A549 (cell line): ENCODE data around the gene MAP10. TPM values are rescaled to one million over a fixed set of nuclear protein-coding genes. Genes with fewer than 3 reads are reported as not detected.
A peak's percentile ranks its signal among the peaks of the same experiment; 100 is the strongest.

Experiments
- ATAC-seq, 2 experiments: fragments of 200-7000 bp in 1 of 2; fragments of >200 bp in 1 of 2; cut with Nextera tagmentation in 1 of 2; cut with Tn5 transposase in 1 of 2; 3 replicates each; pipeline versions ENCODE4 v1.8.0 to v1.9.1; 2018 to 2020; ENCODE audit warnings: mild to moderate bottlenecking in 1 of 2, moderate library complexity in 1 of 2
- CTCF ChIA-PET: fragments of 300-600 bp; sonication (Branson Sonifier 250); formaldehyde crosslinking; extraction: SDS; loops from one replicate; lab custom pipeline; 2021; ENCODE audit warnings: antibody characterized with exemption, inconsistent platforms; lab: Yijun Ruan, JAX
- POLR2A ChIA-PET: fragments of 350-600 bp; formaldehyde crosslinking; extraction: SDS; loops from one replicate; lab custom pipeline; 2021; ENCODE audit warnings: antibody characterized with exemption, inconsistent platforms; lab: Yijun Ruan, JAX
- DNase-seq, 2 experiments: peaks; one replicate each; pipeline versions ENCODE4 v3.0.0 to v3.0.0-alpha.2; 2011 to 2016; ENCODE audit warnings: low read depth in 1 of 2, low spot score in 1 of 2
- FAIRE-seq: peaks from 2 replicates; lab custom pipeline; 2011; peaks lifted over from hg19 to GRCh38; lab: Jason Lieb, UNC
- H3K27ac ChIP-seq, 2 experiments: fragments of >200 bp; sonication (Bioruptor Twin); formaldehyde crosslinking; 3 replicates each; pipeline ENCODE4 v1.5.1; 2016 to 2017
- H3K4me1 ChIP-seq: fragments of >200 bp; sonication (Bioruptor Twin); formaldehyde crosslinking; 3 replicates; pipeline ENCODE4 v1.6.1; 2016
- H3K4me2 ChIP-seq: fragments of >200 bp; sonication (Bioruptor Twin); formaldehyde crosslinking; 3 replicates; pipeline ENCODE4 v1.6.1; 2016
- H3K4me3 ChIP-seq: fragments of >200 bp; sonication (Bioruptor Twin); formaldehyde crosslinking; 3 replicates; pipeline ENCODE4 v1.5.1; 2016
- H3K9me3 ChIP-seq: fragments of >200 bp; sonication (Bioruptor Twin); formaldehyde crosslinking; 3 replicates; pipeline ENCODE4 v1.6.1; 2016
- CBX8 ChIP-seq: fragments of 200-600 bp; sonication (generic); IDR thresholded peaks from 2 replicates; pipeline ENCODE4 v1.6.1; 2016
- CEBPB ChIP-seq, 2 experiments: fragments of >200 bp in 1 of 2; sonication (Bioruptor Twin) in 1 of 2; formaldehyde crosslinking in 1 of 2; IDR thresholded peaks; 2 replicates each; pipeline ENCODE4 v1.6.1; 2012 to 2016
- CHD2 ChIP-seq: fragments of 150-350 bp; IDR thresholded peaks from 2 replicates; pipeline ENCODE4 v1.6.1; 2014; ENCODE audit warnings: low read length; ENCODE audit not compliant: partially characterized antibody
- CTCF ChIP-seq: fragments of >200 bp; sonication (Bioruptor Twin); formaldehyde crosslinking; IDR thresholded peaks from 3 replicates; pipeline ENCODE4 v1.5.1; 2016
- EP300 ChIP-seq, 2 experiments: fragments of >200 bp; sonication (Bioruptor Twin); formaldehyde crosslinking; IDR thresholded peaks; 2 replicates in 1 of 2; 3 replicates in 1 of 2; pipeline ENCODE4 v1.6.1; 2016 to 2017
- FOSB ChIP-seq: fragments of 250-450 bp; sonication (Bioruptor Pico); IDR thresholded peaks from 2 replicates; pipeline ENCODE4 v1.5.0; 2020; ENCODE audit warnings: mild to moderate bottlenecking, moderate library complexity
- FOXS1 ChIP-seq: fragments of 250-450 bp; sonication (Bioruptor Pico); IDR thresholded peaks from 2 replicates; pipeline ENCODE4 v1.5.0; 2020; ENCODE audit warnings: mild to moderate bottlenecking, moderate library complexity
- HES2 ChIP-seq: fragments of >200 bp; sonication (Bioruptor Twin); formaldehyde crosslinking; IDR thresholded peaks from 2 replicates; pipeline ENCODE4 v1.6.1; 2016
- HEYL ChIP-seq: fragments of 250-450 bp; sonication (Bioruptor Pico); IDR thresholded peaks from 2 replicates; pipeline ENCODE4 v1.8.0; 2021; ENCODE audit warnings: mild to moderate bottlenecking, moderate library complexity
- HMGXB4 ChIP-seq: fragments of 250-450 bp; sonication (Bioruptor Pico); IDR thresholded peaks from 2 replicates; pipeline ENCODE4 v1.5.0; 2021; ENCODE audit warnings: mild to moderate bottlenecking, moderate library complexity, borderline replicate concordance
- HOXB13 ChIP-seq: fragments of 250-450 bp; sonication (Bioruptor Pico); IDR thresholded peaks from 2 replicates; pipeline ENCODE4 v1.5.0; 2020; ENCODE audit warnings: low read depth, mild to moderate bottlenecking, moderate library complexity
- HOXB5 ChIP-seq: fragments of 250-450 bp; sonication (Bioruptor Pico); IDR thresholded peaks from 2 replicates; pipeline ENCODE4 v1.5.0; 2020; ENCODE audit warnings: mild to moderate bottlenecking, moderate library complexity
- JUN ChIP-seq, 2 experiments: fragments of >200 bp; sonication (Bioruptor Twin); formaldehyde crosslinking; IDR thresholded peaks; 2 replicates in 1 of 2; 3 replicates in 1 of 2; pipeline ENCODE4 v1.6.1; 2016 to 2017
- JUNB ChIP-seq: fragments of >200 bp; sonication (Bioruptor Twin); formaldehyde crosslinking; IDR thresholded peaks from 2 replicates; pipeline ENCODE4 v1.6.1; 2016
- MYC ChIP-seq: IDR thresholded peaks from 2 replicates; pipeline ENCODE4 v1.6.1; 2012; ENCODE audit warnings: mild to moderate bottlenecking, inconsistent platforms, low read length, improper control_type of control experiment, borderline replicate concordance
- NFE2L2 ChIP-seq: fragments of 150-350 bp; conservative IDR thresholded peaks from 2 replicates; pipeline ENCODE4 v1.6.1; 2014; ENCODE audit warnings: low read length
- POLR2A ChIP-seq: IDR thresholded peaks from 2 replicates; pipeline ENCODE4 v1.6.1; 2012; ENCODE audit warnings: mild to moderate bottlenecking, low read length
- POLR2AphosphoS2 ChIP-seq: conservative IDR thresholded peaks from 2 replicates; pipeline ENCODE4 v1.6.1; 2012; ENCODE audit warnings: low read length, improper control_type of control experiment, inconsistent platforms
- RAD21 ChIP-seq, 2 experiments: fragments of >200 bp in 1 of 2; sonication (Bioruptor Twin) in 1 of 2; formaldehyde crosslinking in 1 of 2; IDR thresholded peaks in 1 of 2; conservative IDR thresholded peaks in 1 of 2; 2 replicates in 1 of 2; 3 replicates in 1 of 2; pipeline ENCODE4 v1.6.1; 2012 to 2018; ENCODE audit warnings: inconsistent platforms in 1 of 2
- RARB ChIP-seq: fragments of 250-450 bp; sonication (Bioruptor Pico); IDR thresholded peaks from 2 replicates; pipeline ENCODE4 v1.8.0; 2021; ENCODE audit warnings: mild to moderate bottlenecking, moderate library complexity
- REST ChIP-seq: fragments of 200-600 bp; sonication (generic); IDR thresholded peaks from 2 replicates; pipeline ENCODE4 v1.6.1; 2016; ENCODE audit warnings: antibody characterized with exemption, mild to moderate bottlenecking, moderate library complexity
- RNF2 ChIP-seq: fragments of 200-600 bp; sonication (generic); IDR thresholded peaks from 2 replicates; pipeline ENCODE4 v1.6.1; 2016; ENCODE audit warnings: low read depth, mild to moderate bottlenecking, antibody characterized with exemption, moderate library complexity, borderline replicate concordance
- TFCP2L1 ChIP-seq: fragments of 250-450 bp; sonication (Bioruptor Pico); IDR thresholded peaks from 2 replicates; pipeline ENCODE4 v1.5.0; 2021; ENCODE audit warnings: mild to moderate bottlenecking
- ZC3H11A ChIP-seq: fragments of 450-650 bp; IDR thresholded peaks from 2 replicates; pipeline ENCODE4 v1.6.1; 2014; ENCODE audit warnings: antibody characterized with exemption, mild to moderate bottlenecking
- ZSCAN20 ChIP-seq: fragments of 250-450 bp; sonication (Bioruptor Pico); IDR thresholded peaks from 2 replicates; pipeline ENCODE4 v1.8.0; 2022; ENCODE audit warnings: mild to moderate bottlenecking, moderate library complexity
- WGBS: methylation state at CpG from one replicate; pipeline ENCODE4 v1.1.6; 2017; ENCODE audit errors: missing lambda C conversion rate; 5-methylcytosine and 5-hydroxymethylcytosine counted together
- polyA plus RNA-seq, 4 experiments: library from polyadenylated mRNA; depleted of rRNA in 3 of 4; stranded (reverse); fragments of >200 nt; fragmentation: RNase III in 1 of 4; extraction: RNeasy Plus Mini Kit Qiagen cat#74134 plus additional on column Dnase treatment in 1 of 4; gene quantifications; 2 replicates in 3 of 4; 3 replicates in 1 of 4; pipeline ENCODE4 v1.2.3, GENCODE V29; 2011 to 2017

Gene MAP10
- polyA plus RNA-seq, 2 of the 4 experiments (the other 2 are of a cell fraction) = 2.1 to 2.4 TPM

GRCh38 chr1:232792949-232793348 is 12.3 kb upstream of the MAP10 start:
- DNase-seq (no peak), ATAC-seq (no peak), FAIRE-seq (no peak)
- POLR2A ChIA-PET = no interaction called here
- CTCF ChIA-PET = interaction anchor here (0.6 to 0.7 kb wide), 5 partner anchors 14 to 1875 kb away, joined by 3 read pairs; no protein-coding TSS in a partner anchor
- TF ChIP-seq HEYL (no peak), ZSCAN20 (CRISPR knock-in tag) (no peak), CBX8 (no peak), FOXS1 (no peak), RARB (CRISPR knock-in tag) (no peak), RNF2 (no peak), CEBPB (IDR thresholded peaks at IDR 0.05) (no peak), HES2 (no peak), JUN (IDR thresholded peaks at IDR 0.05) (no peak), HOXB13 (no peak), HMGXB4 (CRISPR knock-in tag) (no peak), TFCP2L1 (CRISPR knock-in tag) (no peak)
- Histone ChIP-seq H3K27ac (no peak overlapping the region), H3K4me1 (peaks cover 8% of the 10 kb centered on the region), H3K4me3 (no peak overlapping the region), H3K9me3 (no peaks in the 10 kb centered on the region), H3K4me2 (no peak overlapping the region)

GRCh38 chr1:232793944-232794343 is 11.3 kb upstream of the MAP10 start:
- ChIA-PET POLR2A (interaction anchor here (1.0 kb wide), 1 partner anchor 11 kb away, joined by 3 read pairs; the partner anchor contains the start of gene MAP10), CTCF (no interaction called here)
- TF ChIP-seq RAD21 (conservative IDR thresholded peaks at IDR 0.05 in 1 of 2, IDR thresholded peaks at IDR 0.05 in 1 of 2) (peak in 1 of 2 experiments; percentile 24; a peak in 2 of 5 replicates), RNF2 (no peak), MYC (no peak), FOSB (no peak)
- FAIRE-seq = no peak
- no peaks in the 10 kb centered on the region for H3K9me3 ChIP-seq
- H3K27ac ChIP-seq = no peak overlapping the region
- no peak overlapping the region for H3K4me3 ChIP-seq
- WGBS = 0% methylated on average over 3 of the region's 3 CpGs
- peaks cover 8% of the 10 kb centered on the region for H3K4me1 ChIP-seq
- H3K4me2 ChIP-seq = peak overlapping the region; percentile 13; the same call in 1 of the 3 replicates
- ATAC-seq = peak in 1 of 2 experiments; percentile 56; a peak in 2 of 6 replicates
- DNase-seq = peak in 1 of 2 experiments; percentile 31

GRCh38 chr1:232795497-232796053 is 9.6 kb upstream of the MAP10 start:
- WGBS = 90% methylated on average over 3 of the region's 3 CpGs
- FAIRE-seq = no peak
- Histone ChIP-seq H3K4me3 (no peak overlapping the region), H3K4me1 (peaks cover 8% of the 10 kb centered on the region), H3K4me2 (no peak overlapping the region), H3K27ac (no peak overlapping the region), H3K9me3 (no peaks in the 10 kb centered on the region)
- no peak for TF ChIP-seq HOXB5
- TF ChIP-seq REST = no peak
- no peak for TF ChIP-seq MYC
- TF ChIP-seq CHD2 = no peak
- no peak for TF ChIP-seq FOSB
- no peak for TF ChIP-seq JUNB
- no peak for TF ChIP-seq CEBPB (IDR thresholded peaks at IDR 0.05)
- TF ChIP-seq CTCF = no peak
- no peak for TF ChIP-seq NFE2L2
- TF ChIP-seq POLR2AphosphoS2 = no peak
- no peak for TF ChIP-seq ZC3H11A
- TF ChIP-seq ZSCAN20 (CRISPR knock-in tag) = no peak
- no peak for TF ChIP-seq RARB (CRISPR knock-in tag)
- TF ChIP-seq POLR2A = no peak
- TF ChIP-seq EP300 (IDR thresholded peaks at IDR 0.05) = no peak
- ATAC-seq = no peak
- CTCF ChIA-PET = no interaction called here
- POLR2A ChIA-PET = no interaction called here
- no peak for DNase-seq
